Stimulated activated naive CD8-positive, alpha-beta T cell treated with anti-CD3 and anti-CD28 coated beads, Interleukin-15, amount 100 ng/mL, for 72 hours (primary cell): ENCODE results near the gene ETFA.

Source experiments
- ATAC-seq: fragments of 150-1000 bp; cut with Tn5 transposase; 2 replicates; pipeline ENCODE4 v1.10.0; 2021; ENCODE audit warnings: mild to moderate bottlenecking, moderate library complexity
- DNase-seq, 2 donors: peaks; one replicate each; pipeline ENCODE4 v3.0.0; 2021 to 2022
- H3K27ac Mint-ChIP-seq, 2 donors: one replicate each; pipeline ENCODE4 v1.8.0; 2022; ENCODE audit warnings: mild to moderate bottlenecking in 2 of 2, mixed read lengths in 2 of 2, moderate library complexity in 2 of 2
- H3K27me3 Mint-ChIP-seq: one replicate; pipeline ENCODE4 v1.8.0; 2022; ENCODE audit warnings: mixed read lengths
- H3K4me1 Mint-ChIP-seq: one replicate; pipeline ENCODE4 v1.8.0; 2022; ENCODE audit warnings: mild to moderate bottlenecking, mixed read lengths
- H3K4me3 Mint-ChIP-seq, 2 donors: one replicate each; pipeline ENCODE4 v1.8.0; 2022; ENCODE audit warnings: mild to moderate bottlenecking in 2 of 2, mixed read lengths in 2 of 2, moderate library complexity in 1 of 2
- H3K9me3 Mint-ChIP-seq, 2 donors: one replicate each; pipeline ENCODE4 v1.8.0; 2022; ENCODE audit warnings: mixed read lengths in 2 of 2

ETFA gene

GRCh38 chr15:76335307-76336253 is 24.3 kb upstream of the ETFA start:
- ATAC-seq (peak; percentile 15), DNase-seq (peak; percentile 21 to 42)
- peak overlapping the region; percentile 43 to 87 for H3K27ac Mint-ChIP-seq
- H3K9me3 Mint-ChIP-seq = no peaks in the 10 kb centered on the region
- H3K4me1 Mint-ChIP-seq = peaks cover 50% of the 10 kb centered on the region
- peak overlapping the region; percentile 92 to 98 for H3K4me3 Mint-ChIP-seq
- H3K27me3 Mint-ChIP-seq = peaks cover 84% of the 10 kb centered on the region

DNA sequence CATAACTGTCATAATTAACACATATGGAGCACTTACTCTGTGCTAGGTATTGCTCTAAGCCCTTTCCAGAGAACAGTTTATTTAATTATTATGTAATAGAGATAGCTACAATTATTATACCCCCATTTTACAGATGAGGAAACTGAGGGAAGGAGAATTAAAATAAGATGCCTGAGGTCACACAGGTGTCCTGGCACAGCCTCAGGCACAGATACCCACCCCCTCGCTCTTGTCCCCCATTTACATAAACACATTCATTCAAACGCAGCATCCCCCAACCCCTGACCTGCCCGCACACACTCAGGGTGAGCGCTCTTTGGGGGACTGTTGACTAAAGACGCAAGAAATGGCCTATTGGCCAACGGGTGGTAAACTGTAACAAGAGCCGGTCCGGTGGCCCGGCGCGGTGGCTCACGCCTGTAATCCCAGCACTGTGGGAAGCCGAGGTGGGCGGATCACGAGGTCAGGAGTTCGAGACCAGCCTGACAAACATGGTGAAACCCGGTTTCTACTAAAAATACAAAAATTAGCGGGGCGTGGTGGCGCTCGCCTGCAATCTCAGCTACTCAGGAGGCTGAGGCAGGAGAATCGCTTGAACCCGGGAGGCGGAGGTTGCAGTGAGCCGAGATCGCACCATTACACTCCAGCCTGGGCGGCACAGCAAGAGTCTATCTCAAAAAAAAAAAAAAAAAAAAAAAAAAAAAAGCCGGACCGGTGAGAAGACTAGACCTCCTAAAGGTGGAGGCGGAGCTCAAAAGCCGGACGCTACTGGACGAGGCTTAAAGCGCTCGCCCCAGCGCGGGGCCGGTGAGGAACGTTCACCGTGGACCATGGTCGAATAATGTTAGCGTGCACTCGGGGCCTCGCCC is 23.4 kb upstream of the ETFA start:
- peaks cover 41% of the 10 kb centered on the region for H3K4me1 Mint-ChIP-seq
- H3K27me3 Mint-ChIP-seq = peaks cover 84% of the 10 kb centered on the region
- no peak overlapping the region for H3K27ac Mint-ChIP-seq

DNA sequence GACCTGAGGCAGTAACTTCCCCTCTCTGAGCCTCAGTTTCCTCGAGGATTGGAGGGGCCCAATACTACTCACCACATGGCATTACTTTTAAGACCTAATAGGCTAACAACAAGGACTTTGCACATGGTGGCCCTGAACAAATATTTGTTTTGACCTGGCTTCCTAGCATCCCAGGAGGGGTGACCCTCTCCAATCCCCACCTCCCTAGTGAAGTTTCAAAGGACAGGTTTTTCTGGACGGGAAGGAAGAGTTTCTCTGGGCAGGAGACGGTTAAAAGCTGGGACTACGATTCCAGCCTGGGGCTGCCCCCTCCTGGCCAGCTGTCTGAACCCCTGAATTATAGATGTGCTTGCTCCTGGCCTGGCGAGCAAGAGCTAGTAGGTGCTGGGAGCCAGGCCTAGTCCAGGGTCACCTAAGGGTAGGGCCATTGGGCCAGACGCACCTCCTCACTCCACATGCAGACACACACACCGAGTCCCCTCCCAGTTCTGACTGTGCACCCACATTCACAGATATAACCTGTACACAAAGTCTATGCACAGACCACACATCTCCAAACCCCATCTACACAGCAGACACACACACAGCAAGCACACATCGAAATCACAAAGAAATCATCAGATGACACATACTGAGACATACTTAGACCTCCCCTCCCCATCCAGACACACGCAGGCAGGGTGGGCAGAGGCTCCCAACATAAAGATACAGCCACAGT is 22.6 kb upstream of the ETFA start:
- Mint-ChIP-seq H3K9me3 (no peaks in the 10 kb centered on the region), H3K4me1 (peaks cover 33% of the 10 kb centered on the region), H3K27me3 (peaks cover 84% of the 10 kb centered on the region), H3K27ac (no peak overlapping the region), H3K4me3 (no peak overlapping the region)
- DNase-seq (peak in 1 of 2 donors; percentile 12), ATAC-seq (no peak)

More for the DNA sequence above, 23.4 kb upstream of the ETFA start:
- no peak for ATAC-seq
- Mint-ChIP-seq H3K4me3 (peak overlapping the region; percentile 92 to 98), H3K9me3 (no peaks in the 10 kb centered on the region)
- no peak for DNase-seq

GRCh38 chr15:76333309-76333708 is 22.0 kb upstream of the ETFA start:
- Mint-ChIP-seq H3K27ac (no peak overlapping the region), H3K27me3 (peaks cover 84% of the 10 kb centered on the region), H3K9me3 (no peaks in the 10 kb centered on the region), H3K4me1 (peaks cover 27% of the 10 kb centered on the region), H3K4me3 (no peak overlapping the region)
- DNase-seq = no peak
- ATAC-seq = no peak

DNA sequence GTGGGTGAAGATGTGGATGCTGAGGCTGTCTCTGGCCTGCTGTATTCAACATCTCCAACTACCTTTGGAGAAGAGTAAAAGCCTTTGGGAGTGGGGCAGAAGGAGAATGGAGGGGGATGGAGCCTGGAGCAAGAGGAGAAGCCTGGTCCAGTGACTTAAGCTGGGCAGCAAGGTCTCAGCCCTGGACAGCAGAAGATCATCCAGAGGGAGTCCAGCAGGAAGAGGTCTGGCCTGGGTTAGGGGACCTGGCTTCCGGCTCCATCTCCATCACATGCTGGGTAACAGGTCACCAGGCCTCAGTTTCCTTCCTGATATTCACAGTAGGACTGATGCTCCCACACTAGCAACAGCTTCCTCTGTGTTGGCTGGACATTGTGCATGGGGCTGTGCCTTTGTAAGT is 21.5 kb upstream of the ETFA start:
- Mint-ChIP-seq H3K4me1 (peaks cover 26% of the 10 kb centered on the region), H3K27ac (no peak overlapping the region), H3K4me3 (no peak overlapping the region), H3K27me3 (peaks cover 84% of the 10 kb centered on the region), H3K9me3 (no peaks in the 10 kb centered on the region)
- DNase-seq (no peak), ATAC-seq (no peak)

GRCh38 chr15:76330080-76330680 is 18.9 kb upstream of the ETFA start:
- DNase-seq = no peak
- Mint-ChIP-seq H3K4me3 (no peak overlapping the region), H3K27me3 (peaks cover 71% of the 10 kb centered on the region), H3K27ac (no peak overlapping the region), H3K9me3 (no peaks in the 10 kb centered on the region), H3K4me1 (peaks cover 2% of the 10 kb centered on the region)
- no peak for ATAC-seq

GRCh38 chr15:76328958-76329357 is 17.7 kb upstream of the ETFA start:
- H3K4me1 Mint-ChIP-seq = no peaks in the 10 kb centered on the region
- DNase-seq (no peak), ATAC-seq (no peak)
- H3K9me3 Mint-ChIP-seq = no peaks in the 10 kb centered on the region
- H3K27me3 Mint-ChIP-seq = peaks cover 60% of the 10 kb centered on the region
- no peak overlapping the region for H3K4me3 Mint-ChIP-seq
- no peak overlapping the region for H3K27ac Mint-ChIP-seq

DNA sequence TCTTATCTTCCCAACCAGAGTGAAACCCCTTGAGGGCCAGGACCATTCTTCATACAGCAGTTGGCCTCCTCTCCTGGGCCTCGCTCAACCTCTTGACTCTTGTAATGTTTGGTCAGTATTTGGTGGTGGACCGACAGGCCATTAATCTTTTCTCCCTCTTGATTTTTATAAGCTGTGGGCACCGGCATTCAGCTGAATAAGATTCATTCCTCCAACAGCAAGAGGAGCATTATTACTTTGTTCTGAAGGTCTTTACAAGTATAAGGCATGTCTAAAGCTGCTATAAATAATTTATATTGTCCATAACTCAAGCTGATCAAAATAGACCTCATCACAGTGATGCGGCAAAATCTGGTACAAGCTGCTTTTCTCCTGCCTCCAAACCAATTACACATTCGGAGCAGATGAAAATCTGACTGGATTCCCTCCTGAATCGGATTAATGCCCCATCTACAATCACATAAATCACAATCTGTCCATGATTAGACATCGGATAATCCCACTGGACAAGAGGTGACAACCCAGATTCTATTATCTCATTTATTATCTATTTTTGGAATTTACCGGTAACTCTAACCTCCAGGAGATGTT is 16.9 kb upstream of the ETFA start:
- no peak overlapping the region for H3K27ac Mint-ChIP-seq
- H3K4me3 Mint-ChIP-seq = no peak overlapping the region
- H3K27me3 Mint-ChIP-seq = peaks cover 60% of the 10 kb centered on the region
- no peaks in the 10 kb centered on the region for H3K4me1 Mint-ChIP-seq
- H3K9me3 Mint-ChIP-seq = no peaks in the 10 kb centered on the region
- DNase-seq (no peak), ATAC-seq (no peak)

GRCh38 chr15:76327191-76328105 is 16.2 kb upstream of the ETFA start:
- Mint-ChIP-seq H3K27ac (no peak overlapping the region), H3K27me3 (peaks cover 60% of the 10 kb centered on the region), H3K9me3 (no peaks in the 10 kb centered on the region), H3K4me1 (no peaks in the 10 kb centered on the region), H3K4me3 (no peak overlapping the region)
- ATAC-seq = no peak
- no peak for DNase-seq

- DNase-seq (no peak), ATAC-seq (no peak)
- no peaks in the 10 kb centered on the region for H3K9me3 Mint-ChIP-seq
- H3K27ac Mint-ChIP-seq = no peak overlapping the region
- H3K4me3 Mint-ChIP-seq = no peak overlapping the region
- H3K27me3 Mint-ChIP-seq = peaks cover 63% of the 10 kb centered on the region
- no peaks in the 10 kb centered on the region for H3K4me1 Mint-ChIP-seq
These were observed 14.4 kb upstream of the ETFA start for GRCh38 chr15:76325704-76326103.

DNA sequence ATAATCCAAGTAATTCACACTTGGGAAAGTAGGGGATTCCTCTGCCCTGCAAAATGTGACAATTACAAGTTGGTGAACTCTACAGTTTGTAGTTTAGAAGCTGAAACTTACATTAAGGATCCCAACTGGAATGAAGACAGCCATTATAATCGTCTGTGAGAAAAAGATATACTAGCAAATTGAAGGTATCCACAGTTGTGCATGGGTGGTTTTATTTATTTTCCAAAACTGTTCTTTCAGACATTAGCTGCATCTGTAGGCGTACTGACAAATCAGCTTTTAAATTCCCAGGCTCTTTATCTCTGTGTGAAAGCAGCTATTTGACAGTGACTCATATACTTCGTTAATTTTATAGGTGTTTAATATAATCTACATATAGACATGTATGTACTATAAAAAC is 12.8 kb upstream of the ETFA start:
- no peak overlapping the region for H3K27ac Mint-ChIP-seq

DNA sequence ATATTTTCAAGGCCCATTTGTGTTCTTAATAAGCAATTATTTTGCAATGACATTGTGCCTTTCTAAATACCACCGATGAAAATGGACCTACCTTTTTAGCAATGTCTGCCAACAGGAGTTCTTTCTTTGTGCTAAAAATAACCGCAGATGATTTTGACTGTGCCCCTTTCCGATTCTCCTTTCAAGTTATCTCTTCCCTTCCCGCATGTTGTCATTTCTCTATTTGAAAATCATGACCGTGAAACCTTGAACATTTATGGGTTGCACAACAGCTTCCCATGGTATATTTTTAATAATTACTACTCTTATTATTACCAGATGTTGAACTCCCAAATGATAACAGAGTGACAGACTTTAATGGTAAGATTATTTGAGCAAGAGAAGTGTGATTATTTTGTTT is 10.3 kb upstream of the ETFA start:
- no peaks in the 10 kb centered on the region for H3K4me1 Mint-ChIP-seq

More for the DNA sequence above, 12.8 kb upstream of the ETFA start:
- H3K4me1 Mint-ChIP-seq = no peaks in the 10 kb centered on the region
- peaks cover 54% of the 10 kb centered on the region for H3K27me3 Mint-ChIP-seq
- H3K9me3 Mint-ChIP-seq = no peaks in the 10 kb centered on the region
- ATAC-seq (no peak), DNase-seq (no peak)
- H3K4me3 Mint-ChIP-seq = no peak overlapping the region

GRCh38 chr15:76321171-76321570 is 9.9 kb upstream of the ETFA start:
- Mint-ChIP-seq H3K27me3 (peaks cover 34% of the 10 kb centered on the region), H3K4me3 (no peak overlapping the region), H3K9me3 (no peaks in the 10 kb centered on the region), H3K27ac (no peak overlapping the region), H3K4me1 (no peaks in the 10 kb centered on the region)
- DNase-seq (no peak), ATAC-seq (no peak)

More for the DNA sequence above, 10.3 kb upstream of the ETFA start:
- no peaks in the 10 kb centered on the region for H3K9me3 Mint-ChIP-seq
- H3K4me3 Mint-ChIP-seq = no peak overlapping the region
- ATAC-seq = no peak
- peaks cover 38% of the 10 kb centered on the region for H3K27me3 Mint-ChIP-seq
- H3K27ac Mint-ChIP-seq = no peak overlapping the region
- DNase-seq = no peak

DNA sequence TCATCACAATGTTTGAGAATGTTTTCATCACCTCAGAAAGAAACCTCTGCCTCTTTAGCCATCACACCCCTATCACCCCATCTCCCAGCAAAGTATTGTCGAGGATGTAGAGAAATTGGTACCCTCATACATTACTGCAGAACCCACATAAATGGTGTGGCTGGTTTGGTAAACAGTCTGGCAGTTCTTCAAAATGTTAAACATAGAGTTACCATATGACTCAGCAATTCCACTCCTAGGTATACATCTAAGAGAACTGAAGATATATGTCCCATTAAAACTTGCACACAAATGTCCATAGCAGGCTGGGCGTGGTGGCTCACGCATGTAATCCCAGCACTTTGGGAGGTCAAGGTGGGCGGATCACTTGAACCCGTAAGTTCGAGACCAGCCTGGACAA is 8.7 kb upstream of the ETFA start:
- ATAC-seq = no peak
- no peak overlapping the region for H3K27ac Mint-ChIP-seq
- no peaks in the 10 kb centered on the region for H3K9me3 Mint-ChIP-seq
- DNase-seq = no peak
- no peak overlapping the region for H3K4me3 Mint-ChIP-seq
- H3K4me1 Mint-ChIP-seq = no peaks in the 10 kb centered on the region
- peaks cover 28% of the 10 kb centered on the region for H3K27me3 Mint-ChIP-seq
